Stomach (tissue), 4 donors: ENCODE data around the gene GRSF1.

ENCODE experiments used
- POLR2A ChIP-seq, 4 donors: fragments of 450-650 bp; IDR thresholded peaks; one replicate each; pipeline ENCODE4 v1.6.1; 2016; ENCODE audit warnings: antibody characterized with exemption in 4 of 4, control low read depth in 2 of 4, mild to moderate bottlenecking in 1 of 4, moderate library complexity in 1 of 4
- POLR2AphosphoS5 ChIP-seq, 3 donors: sonication (generic); formaldehyde crosslinking; IDR thresholded peaks; one replicate each; pipeline ENCODE4 v1.6.1; 2016; ENCODE audit warnings: antibody characterized with exemption in 3 of 3
- TF ChIP-seq, protein P1 (sequence below), 7 experiments: fragments of 450-650 bp in 4 of 7; fragments of 200-600 bp in 3 of 7; sonication (generic) in 3 of 7; IDR thresholded peaks; one replicate each; pipeline ENCODE4 v1.5.1; 2016 to 2019; ENCODE audit warnings: antibody characterized with exemption in 7 of 7, control low read depth in 2 of 7, mild to moderate bottlenecking in 1 of 7

DNA sequence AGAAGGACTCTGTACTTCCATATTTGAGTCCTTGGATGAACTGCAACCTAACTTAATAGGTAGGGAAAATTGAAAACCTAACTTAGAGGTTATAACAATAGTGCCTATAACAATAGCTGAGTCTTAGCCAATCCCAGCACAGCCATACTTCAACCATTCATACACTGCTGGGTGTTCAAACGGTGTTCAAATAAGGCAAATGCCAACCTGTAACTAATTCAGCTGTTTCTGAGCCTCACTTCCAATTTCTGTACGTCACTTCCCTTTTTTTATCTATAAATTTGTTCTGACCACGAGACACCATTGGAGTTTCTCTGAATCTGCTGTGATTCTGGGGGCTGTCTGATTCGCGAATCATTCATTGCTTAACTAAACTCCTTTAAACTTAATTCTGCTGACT lies 9.6 kb upstream of the GRSF1 start:
- TF ChIP-seq, protein P1, sequence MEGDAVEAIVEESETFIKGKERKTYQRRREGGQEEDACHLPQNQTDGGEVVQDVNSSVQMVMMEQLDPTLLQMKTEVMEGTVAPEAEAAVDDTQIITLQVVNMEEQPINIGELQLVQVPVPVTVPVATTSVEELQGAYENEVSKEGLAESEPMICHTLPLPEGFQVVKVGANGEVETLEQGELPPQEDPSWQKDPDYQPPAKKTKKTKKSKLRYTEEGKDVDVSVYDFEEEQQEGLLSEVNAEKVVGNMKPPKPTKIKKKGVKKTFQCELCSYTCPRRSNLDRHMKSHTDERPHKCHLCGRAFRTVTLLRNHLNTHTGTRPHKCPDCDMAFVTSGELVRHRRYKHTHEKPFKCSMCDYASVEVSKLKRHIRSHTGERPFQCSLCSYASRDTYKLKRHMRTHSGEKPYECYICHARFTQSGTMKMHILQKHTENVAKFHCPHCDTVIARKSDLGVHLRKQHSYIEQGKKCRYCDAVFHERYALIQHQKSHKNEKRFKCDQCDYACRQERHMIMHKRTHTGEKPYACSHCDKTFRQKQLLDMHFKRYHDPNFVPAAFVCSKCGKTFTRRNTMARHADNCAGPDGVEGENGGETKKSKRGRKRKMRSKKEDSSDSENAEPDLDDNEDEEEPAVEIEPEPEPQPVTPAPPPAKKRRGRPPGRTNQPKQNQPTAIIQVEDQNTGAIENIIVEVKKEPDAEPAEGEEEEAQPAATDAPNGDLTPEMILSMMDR (IDR thresholded peaks at IDR 0.05), result no peak
- no peak for TF ChIP-seq POLR2A (IDR thresholded peaks at IDR 0.05)
- no peak for TF ChIP-seq POLR2AphosphoS5 (IDR thresholded peaks at IDR 0.05)
